ENCODE results near the gene SORCS2. TPM values are rescaled to one million over a fixed set of nuclear protein-coding genes. Genes with fewer than 3 reads are reported as not detected.

The SORCS2 gene
- polyA plus RNA-seq, 4 donors: 6.7 to 9.8 (median 8.7) TPM

DNA sequence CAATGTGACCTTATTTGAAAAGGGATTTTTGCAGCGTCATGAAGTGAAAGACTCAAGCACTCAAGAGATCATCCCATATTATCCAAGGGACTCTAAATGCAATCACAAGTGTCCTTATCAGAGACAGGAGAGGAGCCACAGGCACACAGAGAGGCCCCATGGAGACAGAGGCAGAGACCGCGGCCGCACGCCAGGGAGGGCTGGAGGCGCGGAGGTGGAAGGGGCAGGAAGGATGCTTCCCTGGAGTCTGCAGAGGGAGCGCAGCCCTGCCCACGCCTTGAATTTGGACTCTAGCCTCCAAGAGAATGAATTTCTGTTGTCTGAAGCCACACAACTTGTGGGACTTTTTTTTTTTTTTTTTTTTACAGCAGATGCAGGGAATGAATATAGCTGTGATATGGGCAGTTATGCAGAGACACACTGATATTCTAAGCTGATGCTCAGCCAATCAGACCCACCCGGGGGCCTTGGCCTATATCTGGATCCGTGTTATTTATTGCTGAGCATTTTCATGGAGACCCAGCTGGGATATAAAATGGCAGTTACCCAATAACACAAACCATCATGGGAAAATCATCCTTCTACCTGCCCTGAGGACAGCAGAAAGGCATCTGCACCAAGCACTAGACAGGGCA, 487.2 kb downstream of the SORCS2 start:
- DNase-seq (ENCODE audit: low read depth in 4 of 4, low spot score in 3 of 4): no peak

DNA sequence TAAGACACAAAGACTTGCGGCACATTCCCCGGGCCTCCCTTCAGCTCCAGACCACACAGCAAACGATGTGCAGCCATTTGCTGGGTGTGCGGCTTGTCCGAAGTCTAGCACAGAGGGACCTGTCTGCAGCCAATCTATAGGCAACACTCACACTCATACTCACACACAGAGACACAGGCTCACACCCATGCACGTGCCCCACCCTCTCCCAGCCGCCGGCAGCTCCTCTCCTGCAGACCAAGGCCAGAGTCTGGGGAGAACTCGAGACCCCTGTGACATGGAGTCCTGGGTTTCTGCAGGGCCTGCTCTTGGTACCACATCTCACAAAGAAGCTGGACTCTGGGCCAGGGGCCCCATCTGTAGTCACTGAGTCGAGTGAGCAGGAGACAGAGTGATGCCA, 487.8 kb downstream of the SORCS2 start:
- no peak for DNase-seq (ENCODE audit: low read depth in 4 of 4, low spot score in 3 of 4)

DNA sequence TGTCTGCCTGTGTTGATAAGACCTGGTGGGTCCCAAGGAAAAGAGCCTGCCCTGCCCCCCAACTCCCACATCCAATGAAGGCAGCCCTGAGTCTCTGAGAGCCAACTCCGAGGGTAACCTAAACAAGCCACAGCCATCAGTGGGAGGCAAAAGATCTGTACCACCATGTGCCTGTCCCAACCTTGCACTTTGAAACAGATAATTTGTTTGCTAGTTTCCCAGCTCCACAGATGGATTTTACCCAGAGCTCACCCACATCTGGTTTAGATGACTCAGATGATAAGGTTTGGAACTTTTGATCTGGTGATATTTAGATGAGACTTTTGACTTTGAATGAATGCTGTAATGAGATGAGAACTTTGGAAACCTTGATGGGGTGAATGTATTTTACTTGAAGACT, 488.4 kb downstream of the SORCS2 start:
- DNase-seq (ENCODE audit: low read depth in 4 of 4, low spot score in 3 of 4): no peak

DNA sequence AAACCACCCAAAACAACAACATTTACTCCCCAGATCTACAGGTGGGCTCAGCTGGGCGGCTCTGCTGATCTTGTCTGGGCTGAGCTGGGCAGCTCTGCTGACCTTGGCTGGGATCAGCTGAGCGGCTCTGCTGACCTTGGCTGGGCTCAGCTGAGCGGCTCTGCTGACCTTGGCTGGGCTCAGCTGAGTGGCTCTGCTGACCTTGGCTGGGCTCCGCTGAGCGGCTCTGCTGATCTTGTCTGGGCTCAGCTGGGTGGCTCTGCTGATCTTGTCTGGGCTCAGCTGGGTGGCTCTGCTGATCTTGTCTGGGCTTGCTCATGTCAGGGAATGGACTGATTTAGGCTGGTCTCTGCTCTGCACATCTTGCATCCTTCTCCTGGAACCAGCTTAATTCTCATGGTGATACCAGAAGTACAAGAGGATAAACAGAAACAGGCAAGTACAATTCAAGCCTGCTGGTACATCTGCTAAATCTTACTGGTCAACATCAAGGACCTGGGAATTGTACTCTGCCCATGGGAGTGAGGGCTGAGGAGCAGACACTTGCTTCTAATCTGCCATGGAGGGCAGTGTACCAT, 490.9 kb downstream of the SORCS2 start:
- DNase-seq (ENCODE audit: low read depth in 4 of 4, low spot score in 3 of 4): no peak

DNA sequence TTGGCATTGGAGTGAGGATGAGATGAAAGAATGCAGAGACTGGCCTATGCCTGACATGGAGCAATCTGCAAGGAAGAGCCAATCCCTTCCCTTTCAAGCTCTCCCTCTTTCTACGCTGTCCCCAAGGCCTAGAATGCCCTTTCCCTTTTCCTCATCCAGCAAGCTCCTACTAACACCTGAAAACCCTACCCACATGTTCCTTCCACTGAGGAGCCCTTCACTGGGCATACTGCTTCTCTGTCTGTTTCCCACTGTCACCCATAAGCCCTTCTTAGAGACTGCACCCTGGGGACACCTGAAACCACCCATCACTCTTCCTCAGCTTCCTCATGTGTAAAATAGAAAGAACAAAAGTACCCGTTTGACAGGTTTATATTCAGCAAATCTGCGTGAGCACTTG, 492.0 kb downstream of the SORCS2 start:
- DNase-seq (ENCODE audit: low read depth in 4 of 4, low spot score in 3 of 4): no peak

DNA sequence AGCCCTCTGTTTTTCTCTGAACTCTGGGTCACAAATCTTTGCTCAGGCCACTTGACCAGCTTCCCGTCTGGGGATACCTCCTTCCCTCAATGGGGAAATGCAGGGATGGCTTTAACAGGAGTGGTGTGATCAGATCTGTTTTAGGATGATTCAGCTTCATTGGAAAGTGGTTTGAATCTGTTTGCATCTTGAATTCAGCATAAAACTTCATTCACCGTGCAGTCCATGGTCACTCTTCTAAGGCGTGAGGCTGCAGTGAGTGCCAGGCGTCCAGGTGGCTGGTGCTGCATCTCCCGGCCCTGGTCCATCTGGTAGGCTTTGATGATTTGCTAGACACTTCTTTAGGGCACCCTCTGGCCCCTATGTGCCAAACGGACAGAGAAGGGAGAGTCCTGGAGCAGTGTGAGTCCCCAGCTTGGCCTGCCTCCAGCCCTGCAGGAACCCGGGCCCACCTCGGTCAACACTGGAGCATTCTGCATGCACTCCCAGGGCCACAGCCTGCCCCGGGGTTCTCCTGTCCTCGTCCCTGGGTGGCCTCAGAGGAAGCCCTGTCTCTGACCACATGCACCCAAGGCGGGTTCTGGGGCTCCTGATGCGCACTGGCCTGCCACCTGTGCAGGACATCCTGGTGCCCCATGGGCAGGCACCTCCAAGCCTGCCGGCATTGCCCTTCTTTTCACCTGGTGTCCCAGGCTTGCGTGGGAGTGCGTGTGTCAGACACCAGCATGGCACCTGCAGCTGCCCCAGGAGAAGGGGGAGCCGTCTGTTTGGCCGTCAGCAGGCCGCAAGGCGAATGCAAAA, 493.9 kb downstream of the SORCS2 start:
- no peak for DNase-seq (ENCODE audit: low read depth in 4 of 4, low spot score in 3 of 4)

DNA sequence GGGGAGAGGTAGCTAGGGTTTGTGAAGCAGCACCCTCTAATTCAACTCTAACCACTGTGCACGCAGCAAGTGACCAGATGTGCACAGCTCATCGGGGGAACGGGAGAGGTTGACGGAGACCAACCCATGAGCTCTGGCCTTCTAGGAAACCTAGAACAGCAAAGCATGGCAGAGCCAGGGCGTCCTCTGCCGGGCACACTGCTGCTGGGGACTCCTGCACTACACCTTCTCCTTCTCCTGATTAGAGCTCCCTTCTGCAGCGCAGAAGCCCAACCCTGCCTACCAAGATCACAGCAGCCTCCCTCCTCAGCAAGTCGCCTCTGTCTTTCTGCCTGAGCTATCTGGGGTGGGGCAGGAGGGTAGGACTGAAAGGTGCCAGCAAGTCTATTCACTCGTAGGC, 494.7 kb downstream of the SORCS2 start:
- no peak for DNase-seq (ENCODE audit: low read depth in 4 of 4, low spot score in 3 of 4)

DNA sequence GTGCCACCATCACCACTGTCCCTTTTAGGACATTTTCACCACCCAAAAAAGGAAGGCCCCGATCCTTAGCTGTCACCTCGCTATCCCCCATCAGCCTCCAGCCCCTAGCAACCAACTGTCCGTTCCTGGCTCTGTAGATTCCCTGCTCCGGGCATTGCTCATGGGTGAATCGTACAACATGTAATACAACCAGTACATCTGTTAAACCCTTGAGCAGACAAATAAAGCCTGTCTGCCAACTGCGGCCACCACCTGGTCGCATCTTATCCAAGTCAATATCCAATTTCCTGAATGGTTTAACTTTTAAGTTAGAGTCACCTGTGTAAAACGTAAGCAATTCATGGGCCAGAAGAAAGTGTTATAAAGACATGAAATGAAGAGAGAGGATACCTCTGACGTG, 495.5 kb downstream of the SORCS2 start:
- no peak for DNase-seq (ENCODE audit: low read depth in 4 of 4, low spot score in 3 of 4)

DNA sequence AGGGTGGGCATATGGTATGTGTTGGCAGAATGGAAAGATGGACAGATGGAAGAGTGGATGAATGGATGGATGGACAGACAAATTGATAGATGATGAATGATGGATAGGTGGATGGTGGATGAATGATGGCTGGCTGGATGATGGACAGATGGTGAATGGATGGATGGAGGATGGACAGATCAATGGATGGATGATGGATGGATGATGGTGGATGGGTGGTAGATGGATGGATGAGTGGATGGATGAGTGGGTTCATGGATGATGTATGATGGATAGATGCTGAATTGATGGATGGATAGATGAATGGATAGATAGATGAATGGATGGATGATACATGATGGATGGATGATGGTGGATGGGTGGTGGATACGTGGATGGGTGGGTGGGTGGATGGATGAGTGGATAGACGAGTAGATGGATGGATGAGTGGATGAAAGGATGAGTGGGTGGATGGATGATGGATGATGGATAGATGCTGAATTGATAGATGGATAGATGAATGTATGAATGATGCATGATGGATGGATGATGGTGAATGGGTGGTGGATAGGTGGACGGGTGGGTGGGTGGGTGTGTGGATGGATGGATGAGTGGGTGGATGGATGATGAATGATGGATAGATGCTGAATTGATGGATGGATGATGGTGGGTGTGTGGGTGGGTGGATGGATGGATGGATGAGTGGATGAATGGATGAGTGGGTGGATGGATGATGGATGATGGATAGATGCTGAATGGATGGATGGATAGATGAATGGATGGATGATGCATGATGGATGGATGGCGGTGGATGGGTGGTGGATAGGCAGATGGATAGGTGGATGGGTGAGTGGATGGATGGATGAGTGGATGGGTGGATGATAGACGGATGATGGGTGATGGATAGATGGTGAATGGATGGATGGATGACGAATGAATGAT, 497.7 kb downstream of the SORCS2 start:
- no peak for DNase-seq (ENCODE audit: low read depth in 4 of 4, low spot score in 3 of 4)

DNA sequence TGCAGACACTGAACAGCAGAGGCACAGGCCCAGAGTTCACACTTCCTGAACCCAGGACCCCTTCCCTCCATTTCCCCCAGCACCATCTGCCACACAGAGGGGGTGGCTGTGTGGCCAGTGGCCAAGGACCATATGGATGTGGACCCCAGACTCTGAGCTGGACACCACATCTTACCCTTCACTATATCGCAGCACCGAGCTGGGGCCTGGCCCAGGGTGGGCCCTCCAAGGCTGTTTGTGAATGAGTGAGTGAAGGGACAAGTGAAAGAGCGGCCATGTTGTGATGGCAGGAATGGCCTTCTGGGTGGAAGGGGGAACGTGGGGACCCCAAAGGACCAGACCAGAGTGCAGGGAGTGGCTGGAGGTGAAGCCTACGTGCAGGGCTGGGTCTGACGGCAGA, 498.7 kb downstream of the SORCS2 start:
- no peak for DNase-seq (ENCODE audit: low read depth in 4 of 4, low spot score in 3 of 4)

DNA sequence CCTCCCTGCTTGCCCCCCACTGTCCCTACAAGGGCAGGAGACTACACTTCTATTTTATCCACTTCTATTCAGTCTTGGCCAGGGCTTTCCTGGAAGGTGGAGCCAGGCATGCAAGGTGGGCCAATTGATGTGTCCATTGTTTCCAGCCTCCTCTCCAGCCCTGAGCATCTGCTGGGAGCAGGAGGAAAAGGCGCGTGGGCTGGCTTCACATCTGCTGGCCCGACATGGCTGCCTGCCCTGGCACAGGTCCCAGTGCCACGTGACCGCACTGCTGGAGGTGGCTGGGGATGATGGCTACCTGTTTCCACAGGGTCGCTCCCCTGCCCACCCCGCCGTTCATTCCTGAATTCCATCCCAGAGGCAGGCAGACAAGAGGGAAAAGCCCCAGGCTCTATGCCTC, 499.6 kb downstream of the SORCS2 start:
- no peak for DNase-seq (ENCODE audit: low read depth in 4 of 4, low spot score in 3 of 4)

DNA sequence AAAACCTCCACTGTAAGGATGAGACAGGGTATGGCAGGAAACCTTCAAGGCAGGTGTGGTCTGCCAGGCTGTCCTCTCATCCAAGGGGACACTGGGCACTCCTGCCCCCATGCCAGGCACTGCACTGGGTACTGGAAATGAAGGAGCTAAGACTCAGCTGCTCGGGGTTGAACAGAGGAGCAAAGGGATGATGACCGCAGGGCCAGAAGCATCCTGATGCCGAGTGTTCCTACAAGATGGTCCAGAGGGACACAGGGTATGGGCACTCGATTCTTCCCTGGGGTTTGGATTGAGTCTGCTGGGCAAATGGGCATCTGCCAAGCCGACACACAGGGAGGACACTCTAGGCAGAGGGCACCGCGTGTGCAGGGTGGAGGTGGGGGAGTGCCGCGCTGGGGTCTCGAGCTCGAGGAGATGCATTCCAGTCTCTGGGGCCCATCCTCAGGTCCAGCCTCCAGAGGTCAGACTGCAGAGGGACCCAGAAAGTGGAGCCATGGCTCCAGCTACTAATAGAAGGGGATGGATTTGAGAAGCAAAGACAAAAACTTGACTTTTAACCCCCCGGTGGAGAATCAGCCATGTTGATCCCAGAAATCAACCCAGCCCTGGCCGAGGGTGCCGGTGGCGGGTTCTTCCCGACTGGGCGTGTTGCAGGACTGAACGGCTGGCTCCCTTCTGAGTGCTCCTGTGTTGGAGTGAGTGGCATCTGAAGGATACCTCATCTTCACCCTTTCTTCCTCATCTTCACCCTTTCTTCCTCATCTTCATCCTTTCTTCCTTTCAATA, 500.3 kb downstream of the SORCS2 start:
- DNase-seq (ENCODE audit: low read depth in 4 of 4, low spot score in 3 of 4): no peak

DNA sequence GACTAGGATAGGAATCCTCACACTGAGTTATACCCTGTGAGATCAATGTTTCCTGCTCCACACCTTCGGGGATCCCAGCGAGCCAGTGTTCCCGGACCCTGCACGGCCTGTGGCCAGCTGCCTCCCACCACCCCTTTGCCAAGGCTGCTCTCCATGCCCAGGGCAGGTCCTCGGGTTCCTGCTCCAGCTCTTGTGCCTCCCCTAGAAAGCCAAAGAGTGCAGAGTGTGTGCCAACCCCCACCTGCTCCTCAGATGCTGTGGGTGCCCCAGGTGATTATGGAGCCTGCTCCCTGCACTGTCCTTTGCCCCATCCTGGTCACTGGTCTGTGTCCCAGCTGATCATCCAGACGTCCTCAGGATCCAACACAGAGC, 500.9 kb downstream of the SORCS2 start:
- no peak for DNase-seq (ENCODE audit: low read depth in 4 of 4, low spot score in 3 of 4)

DNA sequence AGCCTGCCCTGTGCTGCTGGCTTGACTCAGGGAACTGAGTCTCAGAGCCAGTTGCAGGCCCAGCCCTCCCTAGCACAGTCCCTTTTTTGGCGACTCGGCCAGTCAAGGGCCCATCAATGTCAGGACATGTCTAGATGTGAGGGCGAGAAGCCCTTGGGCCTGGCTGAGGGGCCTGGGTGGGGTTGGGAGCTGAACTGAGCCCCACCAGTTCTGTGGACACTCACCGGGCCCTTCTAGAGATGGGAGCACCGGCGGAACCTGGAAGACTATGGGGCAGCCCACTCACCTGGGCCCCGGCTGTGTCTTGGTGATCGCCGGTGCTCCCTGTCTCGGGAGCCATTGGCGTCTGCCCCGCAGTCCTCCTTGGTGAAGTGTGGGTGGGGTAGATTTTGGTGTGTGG, 501.4 kb downstream of the SORCS2 start:
- DNase-seq (ENCODE audit: low read depth in 4 of 4, low spot score in 3 of 4): no peak

DNA sequence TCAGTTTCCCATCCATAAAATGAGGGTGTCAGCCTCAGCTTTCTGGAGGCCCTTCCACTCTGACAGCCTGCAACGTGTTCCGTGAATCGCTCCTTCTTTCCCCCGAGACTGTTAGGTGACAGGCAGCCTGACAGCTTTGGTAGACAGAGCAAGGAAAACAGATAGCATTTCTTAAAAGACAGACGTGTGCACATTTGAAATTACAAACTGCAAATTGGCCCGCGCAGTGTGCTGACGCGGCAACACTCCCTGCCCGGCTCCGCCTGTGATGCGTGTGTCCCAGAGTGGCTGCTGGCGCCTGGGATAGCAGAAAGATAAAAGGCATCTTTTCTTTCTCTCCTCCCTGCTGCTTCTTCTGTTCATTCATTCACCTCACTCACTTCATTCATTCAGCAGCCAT, 502.0 kb downstream of the SORCS2 start:
- DNase-seq (ENCODE audit: low read depth in 4 of 4, low spot score in 3 of 4): no peak

DNA sequence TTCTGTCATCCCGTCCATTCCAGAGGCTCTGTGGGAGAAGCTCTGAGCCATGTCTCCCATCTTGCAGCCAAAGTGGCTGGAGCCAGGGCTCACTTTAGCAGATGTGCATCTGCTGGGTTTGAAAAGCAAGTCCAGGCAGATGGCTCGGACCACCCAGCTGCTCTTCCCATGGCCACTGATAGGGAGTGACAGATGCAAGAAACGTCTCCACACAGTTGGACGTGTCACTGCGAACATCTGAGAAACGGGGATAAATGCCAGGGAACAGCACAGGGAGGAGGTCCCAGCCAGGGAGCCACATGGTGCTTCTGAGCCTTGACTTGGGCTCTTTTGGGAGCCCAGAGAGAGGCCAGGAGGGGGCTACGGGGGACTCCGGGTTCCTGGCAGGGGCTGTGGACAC, 505.0 kb downstream of the SORCS2 start:
- DNase-seq (ENCODE audit: low read depth in 4 of 4, low spot score in 3 of 4): no peak

DNA sequence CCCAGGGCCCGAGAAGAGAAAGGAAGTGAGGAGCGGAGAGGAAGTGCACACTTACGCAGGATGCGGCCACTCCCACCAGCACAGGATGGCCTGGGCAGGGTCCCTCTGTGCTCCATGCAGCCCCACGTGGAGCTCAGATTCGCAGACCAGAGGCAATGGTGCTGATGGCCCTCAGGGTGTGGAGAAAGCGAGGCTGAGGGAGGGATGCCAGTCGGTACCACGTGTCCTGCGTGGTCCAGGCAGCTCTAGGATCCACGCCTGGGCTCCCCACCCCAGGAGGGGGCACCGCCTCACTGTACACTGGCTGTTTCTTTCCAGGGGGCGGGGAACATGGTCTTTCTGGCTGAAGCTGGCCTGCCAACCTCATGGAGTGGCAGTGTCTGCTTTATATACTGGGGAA, 505.5 kb downstream of the SORCS2 start:
- DNase-seq (ENCODE audit: low read depth in 4 of 4, low spot score in 3 of 4): no peak

DNA sequence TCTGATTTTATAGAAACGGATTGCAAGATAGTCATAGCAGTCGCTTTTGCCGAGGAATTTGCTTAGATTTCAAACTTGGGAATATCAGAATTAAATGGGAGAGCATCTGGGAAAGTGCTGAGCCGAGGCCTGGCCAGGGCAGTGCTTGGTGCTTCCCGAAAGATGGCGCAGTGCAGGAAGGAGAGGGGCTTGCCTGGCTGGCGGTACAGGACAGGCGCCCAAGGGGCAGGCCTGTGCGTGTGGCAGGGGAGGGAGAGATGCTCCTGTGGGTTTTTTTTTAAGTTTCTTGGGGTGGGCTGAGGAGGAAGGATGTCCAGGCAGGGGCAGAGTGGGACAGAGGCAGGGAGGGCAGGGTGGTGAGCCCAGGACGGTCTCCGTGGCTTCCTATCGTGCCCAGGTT, 506.2 kb downstream of the SORCS2 start:
- DNase-seq (ENCODE audit: low read depth in 4 of 4, low spot score in 3 of 4): no peak

DNA sequence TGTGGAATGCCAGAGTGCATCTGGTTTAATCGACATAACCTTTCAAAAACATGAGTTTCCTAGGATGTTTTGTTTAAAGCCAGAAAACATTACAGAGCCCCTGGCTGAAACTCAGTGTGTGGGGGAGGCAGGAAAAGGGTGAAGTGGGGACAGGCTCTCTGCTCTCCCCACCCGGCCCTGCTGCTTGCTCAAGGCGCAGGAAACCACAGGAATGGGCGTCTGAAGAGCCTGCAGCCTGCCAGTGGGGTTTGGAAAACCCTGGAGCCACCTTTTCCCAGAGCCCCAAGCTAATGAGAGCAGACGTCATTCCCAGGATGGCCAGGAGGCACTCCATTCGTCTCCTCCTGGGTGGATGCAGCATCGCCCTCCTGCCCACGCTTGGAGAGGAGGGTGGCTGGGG, 506.7 kb downstream of the SORCS2 start:
- no peak for DNase-seq (ENCODE audit: low read depth in 4 of 4, low spot score in 3 of 4)

DNA sequence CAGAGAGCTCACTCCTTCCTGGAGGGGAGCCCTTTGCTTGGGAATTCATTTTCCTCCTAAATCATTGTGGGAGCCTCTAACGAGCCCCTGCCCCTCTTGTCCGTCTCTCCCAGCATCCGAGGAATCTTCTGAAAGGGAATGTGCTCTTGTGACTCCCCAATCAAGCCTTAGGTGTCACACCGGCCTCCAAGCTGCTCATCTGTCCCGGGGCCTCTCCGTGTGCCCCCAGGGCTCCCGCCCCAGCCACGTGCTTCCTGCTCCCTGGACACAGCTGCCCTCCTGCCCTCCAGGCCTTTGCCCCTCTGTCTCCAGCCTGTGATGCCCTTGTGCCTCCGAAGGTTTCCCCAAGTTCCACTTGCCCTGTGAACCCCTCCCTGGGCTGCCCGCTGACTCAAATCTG, 507.5 kb downstream of the SORCS2 start:
- DNase-seq (ENCODE audit: low read depth in 4 of 4, low spot score in 3 of 4): no peak
